Measurements from ENCODE around the gene BRD7. TPM values are rescaled to one million over a fixed set of nuclear protein-coding genes. Genes with fewer than 3 reads are reported as not detected.

The BRD7 gene
- total and polyA plus RNA-seq, 2 of the 13 experiments (the other 11 are each of a cell fraction or from before 2014, with no cell fraction given) = 82.3 to 149 TPM

DNA sequence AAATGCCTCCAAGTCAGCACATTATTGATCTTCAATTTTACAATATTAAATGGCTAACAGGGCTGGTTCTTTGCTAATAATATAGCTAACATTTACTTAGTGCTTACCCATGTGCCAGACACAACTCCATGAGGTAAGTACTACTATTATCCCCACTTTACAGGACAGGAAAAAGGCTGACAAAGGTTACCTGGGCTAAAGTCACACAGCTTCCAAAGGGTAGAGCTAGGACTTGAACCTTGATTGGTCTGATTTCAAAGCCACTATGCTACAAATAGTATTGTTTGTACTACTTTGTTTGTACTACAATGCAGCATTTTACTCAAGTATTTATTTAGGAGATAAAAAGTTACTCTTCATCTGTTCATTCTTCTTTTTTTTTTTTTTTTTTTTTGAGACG lies 31.9 kb downstream of the BRD7 start (continued):
- TF ChIP-seq, protein P1, sequence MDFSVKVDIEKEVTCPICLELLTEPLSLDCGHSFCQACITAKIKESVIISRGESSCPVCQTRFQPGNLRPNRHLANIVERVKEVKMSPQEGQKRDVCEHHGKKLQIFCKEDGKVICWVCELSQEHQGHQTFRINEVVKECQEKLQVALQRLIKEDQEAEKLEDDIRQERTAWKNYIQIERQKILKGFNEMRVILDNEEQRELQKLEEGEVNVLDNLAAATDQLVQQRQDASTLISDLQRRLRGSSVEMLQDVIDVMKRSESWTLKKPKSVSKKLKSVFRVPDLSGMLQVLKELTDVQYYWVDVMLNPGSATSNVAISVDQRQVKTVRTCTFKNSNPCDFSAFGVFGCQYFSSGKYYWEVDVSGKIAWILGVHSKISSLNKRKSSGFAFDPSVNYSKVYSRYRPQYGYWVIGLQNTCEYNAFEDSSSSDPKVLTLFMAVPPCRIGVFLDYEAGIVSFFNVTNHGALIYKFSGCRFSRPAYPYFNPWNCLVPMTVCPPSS (IDR thresholded peaks at IDR 0.05) = no peak
- TF ChIP-seq FOSL1 (CRISPR knock-in tag; IDR thresholded peaks at IDR 0.05; ENCODE audit: borderline replicate concordance) (no peak), KAT8 (CRISPR knock-in tag; IDR thresholded peaks at IDR 0.05) (no peak), ZNF766 (CRISPR knock-in tag; IDR thresholded peaks at IDR 0.05; ENCODE audit: borderline replicate concordance) (no peak), SOX6 (IDR thresholded peaks at IDR 0.05) (no peak), SOX6 (CRISPR knock-in tag; IDR thresholded peaks at IDR 0.05) (peak; percentile 24; the same call in 1 of the 2 replicates), ATF1 (CRISPR knock-in tag; IDR thresholded peaks at IDR 0.05) (no peak), NFE2L2 (IDR thresholded peaks at IDR 0.05; ENCODE audit: low read length) (no peak), ZNF484 (CRISPR knock-in tag; IDR thresholded peaks at IDR 0.05; ENCODE audit: borderline replicate concordance, low read depth) (no peak), CAMTA2 (CRISPR knock-in tag; IDR thresholded peaks at IDR 0.05; ENCODE audit: borderline replicate concordance) (no peak), TBX3 (IDR thresholded peaks at IDR 0.05; ENCODE audit: borderline replicate concordance) (no peak), CBFB (CRISPR knock-in tag; IDR thresholded peaks at IDR 0.05) (no peak), ZNF572 (CRISPR knock-in tag; IDR thresholded peaks at IDR 0.05) (no peak), ZNF431 (CRISPR knock-in tag; IDR thresholded peaks at IDR 0.05; ENCODE audit: borderline replicate concordance, low read depth) (no peak), ZNF619 (CRISPR knock-in tag; IDR thresholded peaks at IDR 0.05) (no peak)
- TF ChIP-seq, protein P2, sequence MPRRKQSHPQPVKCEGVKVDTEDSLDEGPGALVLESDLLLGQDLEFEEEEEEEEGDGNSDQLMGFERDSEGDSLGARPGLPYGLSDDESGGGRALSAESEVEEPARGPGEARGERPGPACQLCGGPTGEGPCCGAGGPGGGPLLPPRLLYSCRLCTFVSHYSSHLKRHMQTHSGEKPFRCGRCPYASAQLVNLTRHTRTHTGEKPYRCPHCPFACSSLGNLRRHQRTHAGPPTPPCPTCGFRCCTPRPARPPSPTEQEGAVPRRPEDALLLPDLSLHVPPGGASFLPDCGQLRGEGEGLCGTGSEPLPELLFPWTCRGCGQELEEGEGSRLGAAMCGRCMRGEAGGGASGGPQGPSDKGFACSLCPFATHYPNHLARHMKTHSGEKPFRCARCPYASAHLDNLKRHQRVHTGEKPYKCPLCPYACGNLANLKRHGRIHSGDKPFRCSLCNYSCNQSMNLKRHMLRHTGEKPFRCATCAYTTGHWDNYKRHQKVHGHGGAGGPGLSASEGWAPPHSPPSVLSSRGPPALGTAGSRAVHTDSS (CRISPR knock-in tag; conservative IDR thresholded peaks at IDR 0.05) = no peak
- TF ChIP-seq, protein P3, sequence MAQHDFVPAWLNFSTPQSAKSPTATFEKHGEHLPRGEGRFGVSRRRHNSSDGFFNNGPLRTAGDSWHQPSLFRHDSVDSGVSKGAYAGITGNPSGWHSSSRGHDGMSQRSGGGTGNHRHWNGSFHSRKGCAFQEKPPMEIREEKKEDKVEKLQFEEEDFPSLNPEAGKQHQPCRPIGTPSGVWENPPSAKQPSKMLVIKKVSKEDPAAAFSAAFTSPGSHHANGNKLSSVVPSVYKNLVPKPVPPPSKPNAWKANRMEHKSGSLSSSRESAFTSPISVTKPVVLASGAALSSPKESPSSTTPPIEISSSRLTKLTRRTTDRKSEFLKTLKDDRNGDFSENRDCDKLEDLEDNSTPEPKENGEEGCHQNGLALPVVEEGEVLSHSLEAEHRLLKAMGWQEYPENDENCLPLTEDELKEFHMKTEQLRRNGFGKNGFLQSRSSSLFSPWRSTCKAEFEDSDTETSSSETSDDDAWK (CRISPR knock-in tag; IDR thresholded peaks at IDR 0.05) = no peak

Data from HepG2 (cell line).